NCI-H2081 (cell line): ENCODE results near the gene SYNM.

Source experiments
- DNase-seq, 2 experiments: peaks; one replicate each; lab custom pipeline; 2025; lab: John Stamatoyannopoulos, UW

The SYNM gene

DNA sequence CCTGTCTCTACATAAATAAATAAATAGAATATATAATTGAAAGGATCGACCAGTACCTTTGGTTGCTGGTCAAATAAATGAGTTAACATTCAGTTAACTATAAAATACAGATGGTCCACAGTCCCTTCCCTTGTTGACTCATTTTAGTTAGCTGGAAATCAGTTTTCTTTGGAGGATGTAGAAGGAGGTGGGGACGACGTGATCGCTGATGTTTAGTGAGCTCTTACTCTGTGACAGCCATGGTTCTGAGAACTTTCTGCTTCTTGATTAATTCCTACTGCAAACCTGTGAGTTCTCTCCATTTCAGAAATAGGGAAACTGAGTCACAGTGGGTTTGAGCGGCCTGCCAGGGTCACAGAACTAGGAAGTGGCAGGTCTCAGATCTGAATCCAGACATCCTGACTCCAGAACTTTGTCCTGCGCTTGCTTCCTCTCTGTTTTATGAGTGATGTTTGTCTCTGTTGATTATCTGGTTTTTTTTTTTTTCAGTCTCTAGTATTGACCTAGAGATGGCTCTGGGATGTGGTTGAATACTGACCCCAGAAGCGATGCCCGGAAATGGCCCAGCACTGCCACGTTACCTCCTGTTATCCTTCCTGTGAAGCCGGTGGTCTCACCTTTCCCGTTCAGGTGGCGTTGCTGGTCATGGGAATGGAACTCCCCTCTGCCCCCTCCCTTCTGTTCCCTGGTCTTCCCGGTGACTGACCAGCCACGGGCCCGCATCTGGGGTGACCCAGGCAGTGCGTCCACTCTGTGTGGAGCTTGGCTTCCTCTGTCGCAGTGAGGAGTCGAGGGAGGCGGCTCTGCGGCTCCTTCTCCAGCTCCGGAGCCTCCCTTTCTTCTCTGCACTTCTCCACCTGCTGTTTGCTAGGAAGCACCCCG lies 18.2 kb downstream of the SYNM start:
- DNase-seq, result no peak

DNA sequence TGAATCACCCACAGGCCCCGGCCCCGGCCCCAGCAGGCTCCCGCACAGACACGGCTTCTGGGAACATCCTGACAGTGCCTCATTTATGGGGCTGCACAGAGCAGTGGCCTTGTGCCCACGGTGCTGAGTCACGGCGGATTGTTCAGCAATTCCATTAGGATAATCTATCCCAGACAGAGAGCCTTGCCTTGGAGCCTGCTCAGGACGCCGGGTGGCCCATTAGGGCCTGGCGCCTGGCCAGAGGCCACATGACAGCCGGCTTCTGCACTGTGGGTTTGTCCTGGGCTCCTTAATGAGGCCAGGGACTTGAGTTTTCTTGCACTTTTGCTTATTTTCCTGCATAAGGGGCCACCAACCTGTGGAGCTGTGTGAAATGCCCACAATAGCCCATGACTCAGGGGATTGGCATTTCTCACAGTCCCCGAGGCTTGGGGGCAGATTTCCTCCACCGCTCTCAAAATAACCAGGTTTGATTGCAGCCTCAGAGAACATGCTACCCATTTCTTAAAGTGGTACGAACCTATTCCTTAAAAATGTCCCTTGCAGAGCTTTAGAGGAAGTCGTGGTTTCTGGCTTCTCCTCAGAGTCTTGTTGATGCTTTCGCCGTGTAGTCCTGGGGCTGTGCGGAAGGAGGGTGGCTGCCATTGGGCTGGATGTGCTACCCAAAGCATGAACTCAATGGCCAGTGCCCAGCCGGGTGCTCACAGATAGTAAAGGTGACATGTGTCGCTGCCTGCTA lies 19.0 kb downstream of the SYNM start:
- DNase-seq, result peak; percentile 68 to 88

GRCh38 chr15:99124641-99125040 lies 19.8 kb downstream of the SYNM start:
- no peak for DNase-seq

GRCh38 chr15:99125061-99125891 lies 20.4 kb downstream of the SYNM start:
- DNase-seq, result no peak

GRCh38 chr15:99126131-99126588 lies 21.3 kb downstream of the SYNM start:
- no peak for DNase-seq

- DNase-seq, result no peak
Observed at GRCh38 chr15:99126930-99127329, 22.1 kb downstream of the SYNM start.

- no peak for DNase-seq
Observed at GRCh38 chr15:99127773-99128172, 22.9 kb downstream of the SYNM start.

DNA sequence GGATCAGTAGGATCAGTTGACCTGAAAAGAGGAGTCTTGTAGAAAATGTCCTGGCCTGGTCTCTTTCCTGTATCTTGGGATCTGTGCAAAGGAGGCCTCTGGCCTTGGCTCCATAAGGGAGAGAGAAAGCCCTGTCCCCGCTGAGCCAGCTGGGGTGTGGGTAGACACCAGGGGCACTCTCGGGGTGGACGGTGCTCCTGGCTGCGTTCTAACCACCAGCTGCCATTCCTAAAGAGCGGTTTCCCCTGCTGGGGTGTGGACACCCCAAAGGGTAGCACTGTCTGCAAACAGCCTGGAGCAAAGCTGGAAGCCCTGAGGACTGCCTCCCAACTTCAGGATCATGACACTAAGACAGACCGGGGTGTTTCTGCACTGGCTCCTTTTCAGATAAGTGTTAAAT lies 23.5 kb downstream of the SYNM start:
- DNase-seq, result no peak

GRCh38 chr15:99129644-99130043 lies 24.8 kb downstream of the SYNM start:
- no peak for DNase-seq

GRCh38 chr15:99130314-99130713 lies 25.4 kb downstream of the SYNM start:
- DNase-seq, result no peak

- DNase-seq, result no peak
Observed at GRCh38 chr15:99130765-99131440, 26.0 kb downstream of the SYNM start.

DNA sequence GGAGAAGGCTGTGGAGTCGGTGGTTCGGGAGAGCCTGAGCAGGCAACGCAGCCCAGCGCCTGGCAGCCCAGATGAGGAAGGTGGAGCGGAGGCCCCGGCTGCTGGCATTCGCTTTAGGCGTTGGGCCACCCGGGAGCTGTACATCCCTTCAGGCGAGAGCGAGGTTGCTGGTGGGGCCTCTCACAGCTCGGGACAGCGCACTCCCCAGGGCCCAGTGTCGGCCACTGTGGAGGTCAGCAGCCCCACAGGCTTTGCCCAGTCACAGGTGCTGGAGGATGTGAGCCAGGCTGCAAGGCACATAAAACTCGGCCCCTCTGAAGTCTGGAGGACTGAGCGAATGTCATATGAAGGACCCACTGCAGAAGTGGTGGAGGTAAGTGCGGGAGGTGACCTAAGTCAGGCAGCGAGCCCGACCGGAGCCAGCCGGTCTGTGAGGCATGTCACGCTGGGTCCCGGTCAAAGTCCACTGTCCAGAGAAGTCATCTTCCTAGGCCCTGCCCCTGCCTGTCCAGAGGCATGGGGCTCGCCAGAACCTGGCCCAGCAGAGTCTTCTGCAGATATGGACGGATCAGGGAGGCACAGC lies 26.7 kb downstream of the SYNM start:
- no peak for DNase-seq

GRCh38 chr15:99132122-99132521 lies 27.2 kb downstream of the SYNM start:
- no peak for DNase-seq

DNA sequence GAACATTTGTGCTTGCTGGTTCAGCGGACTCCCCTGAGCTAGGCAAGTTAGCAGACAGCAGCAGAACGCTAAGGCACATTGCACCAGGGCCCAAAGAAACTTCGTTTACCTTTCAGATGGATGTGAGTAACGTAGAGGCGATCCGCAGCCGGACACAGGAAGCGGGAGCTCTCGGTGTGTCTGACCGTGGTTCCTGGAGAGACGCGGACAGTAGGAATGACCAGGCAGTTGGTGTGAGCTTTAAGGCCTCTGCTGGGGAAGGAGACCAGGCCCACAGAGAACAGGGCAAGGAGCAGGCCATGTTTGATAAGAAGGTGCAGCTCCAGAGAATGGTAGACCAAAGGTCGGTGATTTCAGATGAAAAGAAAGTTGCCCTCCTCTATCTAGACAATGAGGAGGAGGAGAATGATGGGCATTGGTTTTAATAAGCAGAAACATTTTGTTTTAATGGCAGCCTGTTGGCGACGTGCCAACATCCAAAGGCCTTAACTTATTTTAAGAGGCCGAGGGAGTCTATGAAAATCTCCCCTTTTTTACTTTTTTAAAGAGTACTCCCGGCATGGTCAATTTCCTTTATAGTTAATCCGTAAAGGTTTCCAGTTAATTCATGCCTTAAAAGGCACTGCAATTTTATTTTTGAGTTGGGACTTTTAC lies 27.9 kb downstream of the SYNM start:
- no peak for DNase-seq

- DNase-seq, result no peak
Observed at GRCh38 chr15:99134317-99134821, 29.5 kb downstream of the SYNM start.

- no peak for DNase-seq
Observed at GRCh38 chr15:99135194-99135593, 30.3 kb downstream of the SYNM start.

DNA sequence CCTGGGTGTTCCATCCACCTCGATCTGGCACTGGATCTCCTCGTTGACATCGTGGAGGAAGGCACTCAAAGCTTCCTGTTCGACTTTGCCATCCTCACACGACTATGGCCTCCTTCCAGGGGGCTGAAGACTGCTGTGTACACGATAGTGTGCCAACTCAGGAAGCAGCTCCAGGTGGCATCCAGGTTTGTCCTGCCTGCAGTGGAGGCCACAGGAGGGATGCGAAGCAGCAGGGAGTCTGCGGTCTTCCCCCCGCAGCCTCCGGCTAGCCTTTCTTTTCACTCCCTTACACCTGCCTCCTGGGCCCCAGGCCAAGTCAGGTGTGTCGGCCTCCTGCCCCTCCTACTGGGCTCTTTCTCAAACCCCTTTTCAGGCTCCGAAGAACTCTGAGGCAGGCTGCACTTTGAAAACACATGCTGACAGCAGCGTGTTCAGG lies 32.2 kb downstream of the SYNM start:
- peak; percentile 96 to 99 for DNase-seq

DNA sequence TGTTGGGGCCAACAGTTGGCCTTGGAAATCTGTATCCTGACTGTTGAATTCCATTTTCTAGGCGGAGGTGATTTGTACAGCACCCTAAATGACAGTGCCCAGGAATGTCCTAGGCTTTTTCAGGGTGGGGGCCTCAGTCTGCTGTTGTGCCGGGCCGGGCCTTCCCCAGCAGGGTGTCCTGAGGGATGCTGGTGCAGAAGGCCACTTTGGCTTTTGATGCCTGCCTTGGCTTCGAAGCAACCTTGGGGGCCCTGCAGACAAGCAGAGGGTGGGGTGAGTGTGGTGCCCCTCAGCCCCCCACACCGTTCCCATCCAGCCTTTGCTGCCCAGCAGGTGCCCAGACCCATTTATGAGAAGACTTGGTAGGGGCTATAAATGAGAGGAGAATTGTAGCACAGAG lies 33.0 kb downstream of the SYNM start:
- no peak for DNase-seq

DNA sequence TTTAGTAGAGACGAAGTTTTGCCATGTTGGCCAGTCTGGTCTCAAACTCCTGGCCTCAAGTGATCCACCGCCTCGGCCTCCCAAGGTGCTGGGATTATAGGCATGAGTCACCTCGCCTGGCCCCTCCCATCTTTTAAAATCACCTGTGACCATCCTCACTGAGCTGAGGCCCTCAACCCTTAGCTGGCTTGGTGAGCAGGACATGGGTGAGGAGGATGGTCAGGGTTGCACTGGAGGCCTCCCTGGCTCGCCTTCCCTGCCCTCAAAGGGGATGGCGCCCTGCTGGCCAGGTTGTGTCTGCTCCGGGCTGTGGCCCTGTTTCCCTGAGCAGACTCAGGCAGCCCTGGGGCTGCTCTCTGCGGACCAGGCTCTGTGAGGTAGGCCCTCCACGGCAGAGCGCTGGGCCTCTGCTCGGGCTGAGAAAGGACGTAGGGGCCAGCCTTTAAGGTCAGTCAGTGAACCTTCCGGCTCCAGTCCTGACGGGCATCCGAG lies 33.7 kb downstream of the SYNM start:
- DNase-seq, result no peak

GRCh38 chr15:99139276-99139675 lies 34.4 kb downstream of the SYNM start:
- no peak for DNase-seq
